GM21717 (cell line): Measurements from ENCODE around the gene SCYGR7.
A peak's percentile ranks its signal among the peaks of the same experiment; 100 is the strongest.
"Not testable (repeated sequence)": the region's sequence is repeated elsewhere in the genome, so short reads cannot be mapped to it uniquely, and the experiment has no call there.

Experiments used
- ATAC-seq: cut with Tn5 transposase; IDR thresholded peaks from one replicate; pipeline ENCODE4 v1.9.1; 2021; ENCODE audit warnings: mild to moderate bottlenecking, moderate library complexity; ENCODE audit not compliant: unreplicated experiment

Gene SCYGR7

GRCh38 chr2:227756261-227756660, 28.1 kb downstream of the SCYGR7 start:
- not testable (repeated sequence) for ATAC-seq

- no peak for ATAC-seq
These were observed 31.4 kb downstream of the SCYGR7 start for GRCh38 chr2:227759411-227760118.

- ATAC-seq: no peak
These were observed 33.8 kb downstream of the SCYGR7 start for GRCh38 chr2:227761740-227762476.

GRCh38 chr2:227765788-227766372, 37.7 kb downstream of the SCYGR7 start:
- ATAC-seq: peak; percentile 14

- ATAC-seq: peak; percentile 98
These were observed 38.3 kb downstream of the SCYGR7 start for GRCh38 chr2:227766373-227766883.

GRCh38 chr2:227767830-227768229, 39.7 kb downstream of the SCYGR7 start:
- ATAC-seq: no peak

- no peak for ATAC-seq
These were observed 44.1 kb downstream of the SCYGR7 start for GRCh38 chr2:227772197-227772661.

GRCh38 chr2:227772932-227773331, 44.8 kb downstream of the SCYGR7 start:
- ATAC-seq: no peak

GRCh38 chr2:227774011-227774624, 46.0 kb downstream of the SCYGR7 start:
- ATAC-seq: no peak

- no peak for ATAC-seq
These were observed 47.0 kb downstream of the SCYGR7 start for GRCh38 chr2:227774895-227775842.
